OCI-LY1 (cell line): Measurements from ENCODE around the gene CLIC6.

Source experiments
- H2AFZ ChIP-seq: fragments of 200-600 bp; sonication (generic), shearing (Covaris generic); 2 replicates; pipeline ENCODE4 v1.6.0; 2014; ENCODE audit warnings: antibody characterized with exemption, mild to moderate bottlenecking, low read length
- H3F3A ChIP-seq: fragments of 200-600 bp; sonication (generic), shearing (Covaris generic); 2 replicates; pipeline ENCODE4 v1.6.0; 2014; ENCODE audit warnings: mild to moderate bottlenecking, antibody characterized with exemption, low read length, moderate library complexity; ENCODE audit not compliant: insufficient read depth
- H3K27ac ChIP-seq: fragments of 200-600 bp; sonication (generic); 2 replicates; pipeline ENCODE4 v1.5.1; 2014; ENCODE audit warnings: low read length, mixed run types, mild to moderate bottlenecking, low read depth; ENCODE audit not compliant: poor library complexity, severe bottlenecking
- H3K27me3 ChIP-seq: fragments of 200-600 bp; sonication (generic); 2 replicates; pipeline ENCODE4 v1.6.0; 2014; ENCODE audit warnings: antibody characterized with exemption, mild to moderate bottlenecking, low read length, moderate library complexity; ENCODE audit not compliant: insufficient read depth
- H3K36me3 ChIP-seq: fragments of 200-600 bp; sonication (generic); 2 replicates; pipeline ENCODE4 v1.6.1; 2014; ENCODE audit warnings: mild to moderate bottlenecking, antibody characterized with exemption, low read length, moderate library complexity, mixed read lengths; ENCODE audit not compliant: insufficient read depth
- H3K4me1 ChIP-seq: fragments of 200-600 bp; sonication (generic); 2 replicates; pipeline ENCODE4 v1.5.1; 2014; ENCODE audit warnings: mild to moderate bottlenecking, low read length, moderate library complexity; ENCODE audit not compliant: insufficient read depth, severe bottlenecking
- H3K4me2 ChIP-seq: fragments of 200-600 bp; sonication (generic), shearing (Covaris generic); 2 replicates; pipeline ENCODE4 v1.6.1; 2014; ENCODE audit warnings: low read length
- H3K4me3 ChIP-seq: fragments of 200-600 bp; sonication (generic); 2 replicates; pipeline ENCODE4 v1.5.1; 2014; ENCODE audit warnings: low read length, low read depth, mild to moderate bottlenecking, mixed read lengths; ENCODE audit not compliant: poor library complexity, severe bottlenecking
- H3K79me2 ChIP-seq: fragments of 200-600 bp; shearing (Covaris generic); 2 replicates; pipeline ENCODE4 v1.6.1; 2016; ENCODE audit warnings: mixed run types, low read length, mixed read lengths; ENCODE audit not compliant: insufficient read depth
- H3K9ac ChIP-seq: fragments of 200-600 bp; sonication (generic), shearing (Covaris generic); 2 replicates; pipeline ENCODE4 v1.6.1; 2014; ENCODE audit warnings: mild to moderate bottlenecking, low read length, mixed read lengths
- H3K9me2 ChIP-seq: fragments of 200-600 bp; sonication (generic), shearing (Covaris generic); 2 replicates; pipeline ENCODE4 v1.6.1; 2014; ENCODE audit warnings: low read depth, mild to moderate bottlenecking, low read length, mixed read lengths
- H3K9me3 ChIP-seq: fragments of 200-600 bp; shearing (Covaris generic); 2 replicates; pipeline ENCODE4 v1.6.1; 2014; ENCODE audit warnings: low read length, mixed read lengths
- H4K20me1 ChIP-seq: fragments of 200-600 bp; sonication (generic), shearing (Covaris generic); 2 replicates; pipeline ENCODE4 v1.6.0; 2016; ENCODE audit warnings: mild to moderate bottlenecking, low read length; ENCODE audit not compliant: insufficient read depth
- EZH2 ChIP-seq: fragments of 200-600 bp; sonication (generic), shearing (Covaris generic); IDR thresholded peaks from 2 replicates; pipeline ENCODE4 v1.8.0; 2017; ENCODE audit warnings: borderline replicate concordance, mixed run types, mild to moderate bottlenecking, antibody characterized with exemption, low read length, moderate library complexity, mixed read lengths
- TF ChIP-seq, protein P1 (sequence below): fragments of 200-600 bp; sonication (generic), shearing (Covaris generic); IDR thresholded peaks from 2 replicates; pipeline ENCODE4 v1.5.1; 2017; ENCODE audit warnings: mild to moderate bottlenecking, antibody characterized with exemption, low read length, moderate library complexity, mixed read lengths

CLIC6 gene

DNA sequence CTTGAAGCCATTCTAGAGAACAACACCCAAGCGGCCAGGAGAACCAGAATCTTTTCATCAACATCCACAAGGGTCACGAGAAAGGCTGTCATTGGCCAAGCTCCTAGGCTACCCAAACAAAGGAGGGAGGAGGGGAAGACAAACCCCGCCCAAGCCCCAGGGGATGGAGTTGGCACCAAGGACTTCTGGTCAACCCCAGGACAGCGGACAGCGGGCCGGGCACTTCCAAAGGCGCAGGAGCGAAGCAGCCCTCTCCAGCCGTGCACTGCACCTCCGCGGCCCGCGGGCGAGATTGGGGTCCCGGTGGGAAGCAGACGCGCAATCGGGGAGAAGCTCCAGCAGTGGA lies at the start of gene CLIC6:
CLIC6 (plus strand) TSS at position 192 of the 346 bp plus-strand sequence. CDS start 395 bp downstream, outside the sequence.
- no peak within 1 kb of the TSS for H3K4me3 ChIP-seq
- no peaks in the 10 kb centered on the region for H3K36me3 ChIP-seq
- H3K4me1 ChIP-seq: no peaks in the 10 kb centered on the region
- TF ChIP-seq, protein P1, sequence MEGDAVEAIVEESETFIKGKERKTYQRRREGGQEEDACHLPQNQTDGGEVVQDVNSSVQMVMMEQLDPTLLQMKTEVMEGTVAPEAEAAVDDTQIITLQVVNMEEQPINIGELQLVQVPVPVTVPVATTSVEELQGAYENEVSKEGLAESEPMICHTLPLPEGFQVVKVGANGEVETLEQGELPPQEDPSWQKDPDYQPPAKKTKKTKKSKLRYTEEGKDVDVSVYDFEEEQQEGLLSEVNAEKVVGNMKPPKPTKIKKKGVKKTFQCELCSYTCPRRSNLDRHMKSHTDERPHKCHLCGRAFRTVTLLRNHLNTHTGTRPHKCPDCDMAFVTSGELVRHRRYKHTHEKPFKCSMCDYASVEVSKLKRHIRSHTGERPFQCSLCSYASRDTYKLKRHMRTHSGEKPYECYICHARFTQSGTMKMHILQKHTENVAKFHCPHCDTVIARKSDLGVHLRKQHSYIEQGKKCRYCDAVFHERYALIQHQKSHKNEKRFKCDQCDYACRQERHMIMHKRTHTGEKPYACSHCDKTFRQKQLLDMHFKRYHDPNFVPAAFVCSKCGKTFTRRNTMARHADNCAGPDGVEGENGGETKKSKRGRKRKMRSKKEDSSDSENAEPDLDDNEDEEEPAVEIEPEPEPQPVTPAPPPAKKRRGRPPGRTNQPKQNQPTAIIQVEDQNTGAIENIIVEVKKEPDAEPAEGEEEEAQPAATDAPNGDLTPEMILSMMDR: no peak
- no peak for TF ChIP-seq EZH2
- H3K79me2 ChIP-seq: no peaks in the 10 kb centered on the region
- no peak within 1 kb of the TSS for H2AFZ ChIP-seq
- no peaks in the 10 kb centered on the region for H3K9me2 ChIP-seq
- H3K9me3 ChIP-seq: no peaks in the 10 kb centered on the region
- no peaks in the 10 kb centered on the region for H4K20me1 ChIP-seq
- H3K4me2 ChIP-seq: no peak within 1 kb of the TSS
- H3K27ac ChIP-seq: no peak within 1 kb of the TSS
- H3K9ac ChIP-seq: no peak within 1 kb of the TSS
- H3K27me3 ChIP-seq: no peaks in the 10 kb centered on the region
- no peaks in the 10 kb centered on the region for H3F3A ChIP-seq

DNA sequence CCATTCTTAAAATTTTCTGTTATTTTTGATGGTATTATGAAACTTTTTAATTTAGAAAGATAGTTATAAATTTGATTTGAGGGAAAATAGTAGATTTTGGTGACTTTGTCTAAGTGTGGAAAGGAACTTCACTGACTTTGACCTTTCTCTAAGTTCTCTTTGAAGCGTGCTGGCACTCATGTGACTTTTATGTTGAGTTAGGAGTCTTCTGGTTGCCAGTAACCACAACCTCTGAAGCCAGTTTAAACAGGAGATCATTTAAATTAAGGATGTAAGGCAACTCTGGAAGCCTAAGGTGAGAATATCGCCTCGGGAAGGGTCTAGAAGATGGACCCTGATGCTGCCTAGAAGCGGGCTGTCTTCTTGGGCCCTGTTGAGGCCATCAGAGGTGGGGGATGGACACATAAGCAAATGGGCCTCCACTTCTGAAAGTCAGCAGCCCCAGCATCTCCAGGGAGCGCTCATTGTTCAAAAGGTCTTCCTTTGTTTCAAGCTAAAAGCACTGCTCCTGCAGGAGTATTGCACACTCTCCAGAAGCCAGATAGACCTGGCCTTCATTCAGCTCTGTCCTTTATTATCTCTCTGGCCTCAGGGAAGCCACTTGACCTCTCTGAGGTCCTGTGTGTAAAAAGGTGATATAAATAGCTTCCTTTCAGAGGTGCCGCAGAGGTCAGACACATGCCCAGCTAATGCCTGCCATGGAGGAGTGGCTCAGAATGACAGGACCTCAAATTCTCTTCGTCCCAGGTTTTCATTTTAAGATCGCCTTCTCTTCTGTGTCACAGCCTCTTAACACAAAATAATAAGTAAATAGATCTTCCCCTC lies 48.7 kb upstream of the CLIC6 start:
- TF ChIP-seq EZH2: no peak
- TF ChIP-seq, protein P1: no peak
- no peaks in the 10 kb centered on the region for H3K9me2 ChIP-seq
- H3K9ac ChIP-seq: no peak overlapping the region
- no peaks in the 10 kb centered on the region for H3K36me3 ChIP-seq
- H3K4me2 ChIP-seq: no peak overlapping the region
- H4K20me1 ChIP-seq: no peaks in the 10 kb centered on the region
- no peaks in the 10 kb centered on the region for H3K4me1 ChIP-seq
- H3K9me3 ChIP-seq: no peaks in the 10 kb centered on the region
- H2AFZ ChIP-seq: no peak overlapping the region
- no peak overlapping the region for H3K27ac ChIP-seq
- no peaks in the 10 kb centered on the region for H3K27me3 ChIP-seq
- H3F3A ChIP-seq: no peaks in the 10 kb centered on the region
- no peak overlapping the region for H3K4me3 ChIP-seq
- no peaks in the 10 kb centered on the region for H3K79me2 ChIP-seq

DNA sequence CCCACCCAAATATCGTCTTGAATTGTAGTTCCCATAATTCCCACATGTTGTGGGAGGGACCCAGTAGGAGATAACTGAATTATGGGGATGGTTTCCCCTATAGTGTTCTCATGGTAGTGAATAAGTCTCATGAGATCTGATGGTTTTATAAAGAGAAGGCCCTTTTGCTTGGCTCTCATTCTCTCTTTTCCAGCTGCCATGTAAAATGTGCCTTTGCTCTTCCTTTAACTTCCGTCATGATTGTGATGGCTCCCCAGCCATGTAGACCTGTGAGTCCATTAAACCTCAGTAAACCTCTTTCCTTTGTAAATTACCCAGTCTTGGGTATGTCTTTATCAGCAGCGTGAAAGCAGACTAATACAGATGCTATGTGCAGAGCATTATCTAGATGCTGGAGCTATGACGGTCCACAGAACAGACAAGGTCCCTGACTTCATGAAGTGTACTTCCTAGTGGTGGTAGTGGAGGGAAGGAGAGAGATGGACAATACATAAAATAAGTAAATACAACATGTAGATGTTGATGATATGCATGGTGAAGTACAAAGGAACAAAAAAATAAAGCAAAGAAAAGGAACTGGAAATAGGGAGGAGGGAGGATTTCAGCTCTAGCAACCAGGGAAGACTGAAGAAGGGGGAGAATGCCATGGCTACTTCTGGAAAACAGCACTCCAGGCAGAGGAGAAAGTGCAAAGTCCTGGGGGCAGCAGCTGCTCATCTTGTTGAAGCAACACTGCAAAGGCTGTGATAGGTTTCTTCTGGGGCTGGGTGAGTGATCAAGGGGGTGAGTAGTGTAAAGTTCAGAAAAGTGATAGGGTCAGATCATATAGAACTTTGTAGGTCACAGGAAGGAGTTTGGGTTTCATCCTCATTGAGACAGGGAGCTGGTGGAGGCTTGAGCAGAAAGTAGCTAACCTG lies 47.1 kb upstream of the CLIC6 start:
- no peaks in the 10 kb centered on the region for H3F3A ChIP-seq
- TF ChIP-seq, protein P1: no peak
- no peak for TF ChIP-seq EZH2
- H3K27ac ChIP-seq: no peak overlapping the region
- H3K4me2 ChIP-seq: no peak overlapping the region
- H3K9ac ChIP-seq: no peak overlapping the region
- H3K79me2 ChIP-seq: no peaks in the 10 kb centered on the region
- H3K4me3 ChIP-seq: no peak overlapping the region
- H3K36me3 ChIP-seq: no peaks in the 10 kb centered on the region
- no peaks in the 10 kb centered on the region for H4K20me1 ChIP-seq
- no peaks in the 10 kb centered on the region for H3K9me3 ChIP-seq
- H2AFZ ChIP-seq: no peak overlapping the region
- no peaks in the 10 kb centered on the region for H3K9me2 ChIP-seq
- H3K27me3 ChIP-seq: 0 out of 2 replicates have a peak, but pooled peaks cover 4% of the 10 kb centered on the region
- H3K4me1 ChIP-seq: no peaks in the 10 kb centered on the region
